Kidney glomerular epithelial cell (primary cell): ENCODE measurements around the gene TMOD2.

ENCODE experiments used
- DNase-seq: peaks from one replicate; lab custom pipeline; 2025; lab: John Stamatoyannopoulos, UW

TMOD2 gene

GRCh38 chr15:51825698-51826097 is 74.3 kb downstream of the TMOD2 start:
- DNase-seq = no peak

DNA sequence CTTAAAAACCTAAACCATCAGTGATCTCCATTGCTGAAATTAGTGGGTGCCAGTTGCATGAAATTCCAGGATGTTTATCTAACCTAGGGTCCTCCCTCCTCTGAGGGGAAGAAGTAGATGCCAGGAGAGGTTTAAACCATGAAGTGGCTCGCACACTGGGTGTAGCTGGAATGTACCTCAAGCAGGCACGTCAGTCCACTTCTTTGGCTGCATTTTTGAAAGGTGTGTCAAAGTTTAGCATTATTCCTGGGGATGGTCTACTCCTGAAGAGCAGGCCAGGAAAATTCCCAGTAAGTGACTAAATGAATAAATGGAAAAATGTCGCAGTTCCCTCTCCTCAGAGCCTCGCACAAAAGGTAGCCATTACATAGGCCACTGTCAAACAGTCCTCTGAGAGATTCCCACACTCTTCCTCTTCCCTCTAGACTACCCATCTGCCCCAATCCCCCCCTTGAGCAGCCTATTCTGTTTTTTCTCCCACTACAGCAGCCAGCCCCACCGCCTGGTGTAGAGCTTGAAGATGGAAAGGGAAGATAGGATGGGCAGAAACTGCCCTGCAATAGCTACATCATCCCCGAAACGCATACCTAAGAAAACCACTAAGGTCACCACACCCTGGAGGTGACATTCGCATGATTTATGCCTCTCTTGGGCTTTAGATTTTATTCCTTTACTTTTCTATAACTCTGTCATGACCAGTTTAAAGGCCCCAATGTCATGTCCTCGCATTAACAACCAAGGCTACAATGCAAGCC is 77.4 kb downstream of the TMOD2 start:
- peak; percentile 12 for DNase-seq

DNA sequence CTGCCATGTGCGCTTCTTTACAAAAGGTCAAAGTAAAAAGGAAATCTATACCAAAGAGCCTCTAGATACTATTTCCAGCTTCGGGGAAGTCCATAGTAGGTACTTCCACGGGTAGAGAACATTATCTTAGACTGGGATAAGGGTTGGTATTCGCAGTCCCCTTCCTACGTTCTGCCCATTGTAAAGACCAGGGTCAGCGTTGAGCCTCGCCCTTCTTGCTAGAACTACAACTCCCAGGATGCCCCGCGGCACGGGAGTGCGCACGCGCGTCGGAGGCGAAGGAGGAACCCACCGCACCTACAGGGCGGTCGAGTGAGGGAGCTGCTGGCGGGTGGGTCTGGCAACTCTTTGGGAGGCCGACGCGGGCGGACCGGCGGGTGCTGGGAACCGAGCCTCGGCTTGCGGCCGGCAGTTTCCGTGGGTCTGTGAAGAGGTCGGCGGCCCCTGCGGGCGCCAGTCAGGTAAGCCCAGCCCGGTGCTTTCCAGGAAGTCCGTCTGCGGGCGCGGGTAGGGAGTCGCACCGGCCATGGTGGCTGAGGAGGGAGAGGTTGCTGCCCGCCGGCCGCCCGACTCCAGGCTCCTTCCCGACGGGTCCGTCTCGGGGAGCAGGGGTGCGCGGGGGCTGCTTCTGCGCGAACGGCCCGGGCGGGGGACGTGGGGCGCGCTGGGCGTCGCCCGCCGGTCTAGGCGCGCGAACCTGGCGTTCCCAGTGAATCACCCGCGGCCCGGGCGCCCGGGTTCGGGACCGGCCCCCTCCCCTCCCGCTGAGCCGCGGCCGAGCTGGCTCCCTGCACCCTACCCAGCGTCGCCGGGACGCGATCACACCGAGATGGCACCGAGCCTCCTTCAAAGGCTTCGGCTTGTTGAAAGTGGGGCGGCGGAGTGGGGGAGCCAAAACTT is 78.2 kb downstream of the TMOD2 start, which contains the start of gene TMOD3:
TSS of gene TMOD3 (plus strand) at position 278 of the 900 bp plus-strand sequence. CDS start 33,232 bp downstream, outside the sequence.
- DNase-seq = peak; percentile 62

GRCh38 chr15:51830276-51830806 is 78.9 kb downstream of the TMOD2 start:
- DNase-seq = peak; percentile 24

DNA sequence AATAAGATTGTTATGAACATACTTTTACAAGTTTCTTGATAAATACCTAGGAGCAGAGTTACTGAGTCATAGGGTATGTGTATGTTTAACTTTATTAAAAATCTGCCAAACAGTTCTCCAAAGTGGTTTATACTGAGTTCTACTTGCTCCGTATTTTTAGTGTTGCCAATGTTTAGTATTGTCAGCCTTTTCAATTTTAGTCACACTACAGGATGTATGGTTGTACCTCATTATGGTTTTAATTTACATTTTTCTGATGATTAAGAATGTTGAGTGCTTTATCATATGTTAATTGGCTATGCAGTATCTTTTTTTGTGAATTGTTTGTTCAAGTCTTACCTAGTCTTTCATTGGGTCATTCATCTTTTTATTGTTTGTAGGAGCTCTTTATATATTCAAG is 82.4 kb downstream of the TMOD2 start:
- DNase-seq = no peak

- DNase-seq = no peak
These were observed 86.4 kb downstream of the TMOD2 start for GRCh38 chr15:51837792-51838251.

- DNase-seq = no peak
These were observed 86.9 kb downstream of the TMOD2 start for GRCh38 chr15:51838270-51838669.

DNA sequence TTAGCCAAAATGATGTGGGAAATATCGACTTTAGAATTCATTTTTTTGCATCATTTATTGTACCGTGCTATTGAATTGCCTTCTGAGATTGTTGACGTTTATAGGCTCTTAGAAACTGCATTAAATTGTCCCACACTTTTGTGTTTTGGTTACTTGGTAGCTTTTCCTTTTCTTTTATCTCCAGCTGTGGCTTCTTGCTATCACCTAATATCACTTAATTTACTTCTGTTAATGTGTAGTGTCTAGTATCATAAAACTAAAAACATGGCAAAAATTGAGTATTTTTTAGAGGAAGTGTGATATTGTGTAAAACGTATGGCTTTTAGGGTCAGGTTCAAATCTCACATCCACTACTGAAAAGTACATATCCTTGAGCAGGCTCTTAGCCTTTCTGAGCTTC is 89.3 kb downstream of the TMOD2 start:
- DNase-seq = no peak

GRCh38 chr15:51841406-51842040 is 90.1 kb downstream of the TMOD2 start:
- no peak for DNase-seq

GRCh38 chr15:51842265-51842664 is 90.9 kb downstream of the TMOD2 start:
- DNase-seq = no peak

DNA sequence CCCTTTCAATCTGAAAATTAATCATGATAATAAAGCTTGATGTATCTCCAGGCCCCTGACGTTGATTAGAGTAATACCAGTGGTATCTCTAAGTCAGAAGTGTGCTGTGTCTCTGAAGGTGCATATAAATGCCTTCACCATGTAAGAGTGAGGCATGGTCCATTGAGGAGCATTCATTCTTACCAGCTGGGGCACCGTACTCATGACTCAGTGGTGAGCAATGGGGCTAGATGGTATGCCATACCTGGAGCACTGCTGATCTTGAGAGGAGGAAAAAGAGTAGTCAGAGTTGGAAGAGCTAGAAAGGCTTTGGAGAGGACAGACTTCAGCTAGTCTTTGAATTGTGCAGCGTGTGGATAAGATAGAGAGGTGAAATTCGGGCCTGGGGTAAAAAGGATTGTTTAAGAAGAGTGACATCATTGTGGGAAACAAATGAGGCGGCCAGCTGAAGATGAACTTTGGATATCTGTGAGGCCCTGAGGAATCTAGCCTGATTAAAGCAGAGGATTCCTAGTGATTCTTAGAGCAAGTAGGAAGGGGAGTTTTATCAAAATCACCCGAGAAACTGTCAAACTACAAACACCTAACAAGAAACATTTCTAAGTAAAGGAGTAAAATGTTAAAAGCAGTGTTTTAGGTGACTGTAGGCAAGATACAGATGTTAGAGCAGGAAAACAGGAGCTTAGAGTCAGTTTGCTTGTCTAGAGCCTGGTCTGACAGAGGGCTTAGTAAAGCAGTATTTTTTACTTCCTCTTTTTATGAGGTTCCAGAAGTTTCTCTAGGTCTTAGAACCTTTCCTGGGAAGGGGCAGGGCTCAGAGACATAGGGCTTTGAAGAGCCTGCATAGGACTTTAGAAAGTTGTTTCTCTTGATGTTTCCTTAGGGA is 91.7 kb downstream of the TMOD2 start:
- peak; percentile 16 for DNase-seq

DNA sequence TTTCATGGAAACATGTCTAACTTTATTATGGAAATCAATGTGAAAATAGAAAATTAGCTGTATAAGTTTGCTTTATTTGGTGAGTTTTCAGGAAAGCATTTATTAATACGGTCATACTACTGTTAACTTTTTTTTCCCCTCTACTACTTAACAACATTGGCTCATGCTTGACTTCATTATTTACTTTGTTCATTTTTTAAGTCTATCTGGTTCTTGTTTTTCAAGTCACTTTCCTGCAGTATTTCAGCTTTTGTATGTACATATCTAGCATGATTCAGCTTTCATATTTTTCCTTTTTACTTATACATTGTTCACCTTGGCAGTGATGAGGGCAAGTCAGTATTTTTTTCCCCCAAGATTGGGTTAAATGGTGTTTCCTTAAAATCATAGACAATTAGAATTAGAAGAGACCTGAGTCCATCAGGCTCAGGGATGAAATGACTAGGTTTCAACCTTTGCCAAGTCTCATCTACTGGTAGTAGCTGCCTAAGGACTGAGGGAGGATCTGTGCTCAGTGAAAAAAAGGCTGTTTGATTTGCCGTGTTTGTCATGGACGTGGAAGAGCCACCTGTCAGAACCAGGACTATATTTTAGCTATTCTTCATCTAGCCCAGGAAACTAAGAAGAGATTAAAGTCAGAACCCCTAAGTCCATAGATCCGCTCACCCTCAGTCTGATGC is 93.5 kb downstream of the TMOD2 start:
- no peak for DNase-seq

- no peak for DNase-seq
These were observed 94.7 kb downstream of the TMOD2 start for GRCh38 chr15:51846066-51846462.

DNA sequence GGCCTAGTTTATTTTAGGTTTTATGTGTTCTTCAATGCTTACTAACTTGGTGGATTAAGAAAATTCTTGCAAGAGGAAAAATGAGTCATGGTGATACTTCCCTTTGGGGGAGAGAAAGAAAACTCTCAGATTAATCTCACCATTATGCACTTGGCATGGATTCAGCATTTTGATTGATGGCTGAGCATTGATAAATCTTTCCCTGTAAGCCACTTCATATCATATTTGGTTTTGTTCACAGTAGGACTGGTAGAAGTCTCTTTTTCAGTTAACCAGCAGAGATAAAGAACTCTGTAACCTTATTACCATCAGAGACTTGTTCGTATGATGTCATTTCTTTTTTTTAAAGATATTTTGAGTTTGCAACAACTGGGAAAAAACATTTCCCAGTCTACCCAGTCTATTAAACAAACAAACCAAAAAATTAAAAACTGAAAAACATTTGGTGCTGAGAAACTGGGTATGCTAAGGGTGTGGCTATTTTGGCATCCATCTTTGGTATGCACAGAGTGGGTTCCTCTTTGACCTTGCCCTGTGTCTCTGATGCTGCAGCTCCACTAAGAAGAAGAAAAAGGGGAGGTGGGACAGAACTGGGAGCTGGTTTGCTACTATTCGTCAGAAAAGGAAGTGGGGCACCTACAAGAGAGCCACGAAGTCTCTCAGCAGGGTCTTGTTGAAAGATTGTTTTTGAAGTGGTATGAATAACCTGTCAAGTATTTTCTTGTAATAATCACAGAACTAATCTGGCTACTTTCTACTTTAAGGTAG is 95.2 kb downstream of the TMOD2 start:
- DNase-seq = peak; percentile 49

DNA sequence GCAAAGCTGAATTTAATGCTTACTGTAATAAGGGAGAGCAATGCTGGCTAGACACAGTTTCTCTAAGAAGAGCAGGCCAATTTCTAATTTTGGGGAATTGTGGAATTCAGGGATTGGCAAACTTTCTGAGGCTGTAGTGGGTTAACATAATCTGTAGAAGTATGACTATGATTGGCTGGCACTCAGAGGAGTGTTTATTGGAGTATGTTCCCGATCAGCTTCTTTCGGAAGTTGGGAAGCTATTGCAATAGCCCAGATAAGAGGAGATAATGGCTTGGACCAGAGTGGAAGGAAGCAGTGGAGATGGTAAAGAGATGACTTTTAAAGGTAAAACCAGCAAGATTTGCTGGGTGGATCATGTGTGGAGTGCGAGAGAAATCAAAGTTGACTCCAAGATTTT is 97.4 kb downstream of the TMOD2 start:
- DNase-seq = no peak

GRCh38 chr15:51849860-51850259 is 98.5 kb downstream of the TMOD2 start:
- no peak for DNase-seq

DNA sequence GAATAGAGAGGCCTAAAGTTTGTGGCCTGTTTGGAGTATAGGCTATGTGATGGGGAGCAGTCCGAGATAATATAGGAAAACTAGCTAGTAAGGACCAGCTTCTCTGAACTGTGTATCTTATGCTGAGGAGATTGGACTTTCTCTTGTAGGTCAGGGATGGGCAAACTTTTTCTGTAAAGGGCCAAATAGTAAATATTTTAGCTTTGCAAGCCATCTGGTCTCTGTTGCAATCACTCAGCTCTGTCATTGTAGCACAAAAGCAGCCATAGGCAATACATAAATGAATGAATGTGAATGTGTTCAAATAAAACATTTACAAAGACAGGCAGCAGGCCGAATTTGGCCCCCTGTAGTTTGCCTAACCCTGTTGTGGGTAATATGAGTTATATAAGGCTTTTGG is 102.6 kb downstream of the TMOD2 start:
- DNase-seq = no peak

- DNase-seq = no peak
These were observed 104.2 kb downstream of the TMOD2 start for GRCh38 chr15:51855612-51856011.

DNA sequence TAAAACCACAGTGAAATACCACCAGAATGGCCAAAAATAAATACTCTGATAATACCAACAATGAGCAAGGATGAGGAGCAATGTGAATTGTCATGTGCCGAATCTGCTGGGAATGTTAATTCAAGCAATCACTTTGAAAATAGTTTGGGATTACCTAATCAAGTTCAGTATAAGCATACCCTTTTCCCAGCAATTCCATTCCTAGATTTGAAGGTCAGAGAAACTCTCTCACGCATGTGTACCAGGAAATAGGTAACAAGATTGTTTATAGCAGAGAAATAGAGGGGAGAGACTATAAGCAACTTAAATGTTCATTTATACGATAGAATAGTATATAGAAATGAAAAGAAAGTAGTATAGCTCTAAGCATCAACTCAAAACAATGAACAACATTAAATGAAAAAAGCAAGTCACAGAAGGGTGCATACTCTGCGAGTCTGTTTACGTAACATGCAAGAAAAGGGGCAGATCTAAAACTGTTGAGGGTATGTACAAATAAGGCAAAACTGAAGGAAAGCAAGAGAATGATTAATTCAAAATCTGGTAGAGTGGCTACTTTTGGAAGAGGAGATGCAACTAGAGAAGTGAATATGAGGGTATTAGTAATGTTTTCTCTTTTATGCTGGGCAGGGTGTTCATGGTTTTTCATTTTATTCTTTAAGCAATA is 105.5 kb downstream of the TMOD2 start:
- no peak for DNase-seq
